Frontal cortex (tissue), 4 donors: ENCODE data around the gene IFT80. TPM values are rescaled to one million over a fixed set of nuclear protein-coding genes. Genes with fewer than 3 reads are reported as not detected.
A peak's percentile ranks its signal among the peaks of the same experiment; 100 is the strongest.

Source experiments
- DNase-seq, 2 donors: peaks; one replicate each; pipeline ENCODE4 v3.0.0; 2012; ENCODE audit warnings: low spot score in 2 of 2
- FAIRE-seq: peaks from 2 replicates; lab custom pipeline; 2012; peaks lifted over from hg19 to GRCh38; lab: Jason Lieb, UNC
- small RNA-seq: library from RNA; depleted of rRNA; stranded (forward); fragments of <200 nt; gene quantifications from one replicate; pipeline ENCODE3, GENCODE V24; 2014
- total RNA-seq: library from RNA; depleted of rRNA; stranded (reverse); fragments of >200 nt; gene quantifications from one replicate; pipeline ENCODE4 v1.2.3, GENCODE V29; 2014
- donor health status: control.
- donor health status: control.
- donor health status: control.

The IFT80 gene
- total RNA-seq, 1 donor from 2014 or later = 42.4 TPM

DNA sequence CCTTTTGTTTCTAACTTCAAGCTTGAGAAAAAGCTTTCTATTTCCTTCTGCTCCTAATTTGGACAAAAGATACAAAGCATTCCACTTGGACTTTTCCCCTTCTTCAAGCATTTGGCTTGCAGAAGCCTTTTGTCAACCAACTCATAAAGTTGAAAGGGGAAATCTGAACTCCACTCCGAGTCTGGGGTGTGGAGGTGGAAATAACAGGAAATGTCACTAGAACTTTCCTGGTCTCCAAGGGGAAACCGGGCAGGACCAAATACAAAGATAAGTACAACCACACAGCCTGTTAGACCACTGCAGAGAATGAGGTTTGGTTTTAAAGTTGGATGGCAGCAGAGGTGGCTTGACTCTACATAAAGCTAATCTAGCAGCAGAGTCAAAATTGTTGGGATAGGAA, 178.0 kb downstream of the IFT80 start:
- DNase-seq (no peak), FAIRE-seq (no peak)

DNA sequence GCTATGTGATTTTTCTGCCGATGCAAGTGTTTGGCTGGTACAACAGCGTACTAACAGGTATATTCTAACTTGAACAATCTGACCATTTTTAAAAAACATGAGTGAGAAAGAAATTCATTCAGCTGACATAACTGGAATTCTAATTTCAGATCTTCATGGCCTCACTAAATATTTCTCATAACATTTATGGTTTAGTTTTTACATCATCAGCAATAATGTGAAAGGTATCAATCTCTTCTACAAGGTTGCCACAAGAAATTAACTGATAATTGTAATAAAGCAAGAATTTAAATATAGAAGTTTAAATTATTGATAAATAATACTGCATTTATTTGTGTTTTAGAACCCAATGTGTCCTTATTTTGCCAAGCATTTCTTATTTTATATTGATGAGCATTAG, 179.0 kb downstream of the IFT80 start:
- FAIRE-seq = no peak
- no peak for DNase-seq

DNA sequence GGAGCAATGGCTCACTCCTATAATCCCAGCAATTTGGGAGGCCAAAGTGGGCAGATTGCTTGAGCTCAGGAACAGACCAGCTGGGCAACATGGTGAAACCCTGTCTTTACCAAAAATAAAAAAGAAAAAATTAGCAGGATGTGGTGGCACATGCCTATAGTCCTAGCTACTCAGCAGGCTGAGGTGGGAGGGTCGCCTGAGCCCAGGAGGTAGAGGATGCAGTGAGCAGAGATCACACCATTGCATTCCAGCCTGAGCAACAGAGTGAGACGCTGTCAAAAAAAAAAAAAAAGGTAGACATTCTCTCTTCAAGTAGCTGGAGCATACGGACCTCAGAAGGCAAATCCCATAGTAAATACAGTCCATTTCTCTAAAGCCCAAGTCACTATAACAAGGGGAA, 180.9 kb downstream of the IFT80 start:
- FAIRE-seq (no peak), DNase-seq (no peak)

DNA sequence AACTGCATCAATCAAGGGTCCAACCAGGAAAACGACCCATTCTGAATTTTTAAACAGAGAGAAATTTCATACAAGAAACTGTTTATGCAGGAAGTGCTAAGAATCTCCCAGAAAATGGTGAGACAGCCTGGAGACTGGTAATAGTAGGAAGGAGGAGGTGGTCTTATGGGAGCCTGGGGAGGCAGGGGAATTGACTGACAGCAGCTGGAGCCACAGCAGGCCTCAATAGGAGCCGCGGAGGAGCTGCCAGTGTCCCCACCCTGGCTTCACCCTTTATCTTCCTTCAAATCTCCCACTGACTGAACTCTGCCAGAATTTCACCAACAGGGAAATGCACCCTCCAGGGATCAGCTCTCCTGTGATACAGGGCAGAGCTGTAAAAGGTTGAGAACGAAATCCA, 181.3 kb downstream of the IFT80 start:
- FAIRE-seq (no peak), DNase-seq (no peak)

DNA sequence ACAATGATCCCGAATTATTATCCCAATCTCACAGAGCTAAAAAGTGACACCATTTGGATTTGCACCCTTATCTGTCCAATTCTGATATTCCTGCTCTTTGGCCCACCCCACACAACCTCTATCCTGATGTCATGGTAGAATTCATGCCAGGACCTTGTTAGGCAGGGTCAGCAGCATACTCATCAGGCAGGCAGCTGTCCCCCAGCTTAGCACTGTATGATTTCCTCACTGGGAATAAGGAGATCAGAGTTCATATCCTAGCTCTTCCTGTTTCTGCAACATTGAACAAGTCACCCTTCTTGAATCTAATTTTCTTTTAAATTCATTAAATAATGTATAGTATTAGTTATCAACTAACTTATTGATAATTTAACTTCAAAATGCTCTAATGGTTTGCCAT, 185.8 kb downstream of the IFT80 start:
- no peak for FAIRE-seq
- no peak for DNase-seq

DNA sequence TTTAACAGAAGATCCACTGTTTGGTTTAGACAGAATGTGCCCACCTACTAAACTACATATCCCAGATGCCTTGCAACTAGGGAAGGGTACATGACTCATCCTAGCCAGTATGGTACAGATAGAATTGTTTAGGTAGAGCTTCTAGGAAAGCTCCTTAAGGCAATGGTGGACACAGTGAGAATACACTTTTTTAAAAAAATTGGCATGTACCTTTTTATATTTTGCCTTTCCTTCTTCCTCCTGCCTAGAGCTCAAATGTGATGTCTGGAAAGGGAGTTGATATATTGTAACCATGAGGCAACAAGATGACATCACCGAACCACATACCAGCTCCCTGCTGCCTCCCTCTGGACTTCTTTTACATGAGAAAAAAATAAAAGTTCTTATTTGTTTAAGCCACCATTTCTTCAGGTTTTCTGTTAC, 188.2 kb downstream of the IFT80 start:
- FAIRE-seq = no peak
- no peak for DNase-seq

DNA sequence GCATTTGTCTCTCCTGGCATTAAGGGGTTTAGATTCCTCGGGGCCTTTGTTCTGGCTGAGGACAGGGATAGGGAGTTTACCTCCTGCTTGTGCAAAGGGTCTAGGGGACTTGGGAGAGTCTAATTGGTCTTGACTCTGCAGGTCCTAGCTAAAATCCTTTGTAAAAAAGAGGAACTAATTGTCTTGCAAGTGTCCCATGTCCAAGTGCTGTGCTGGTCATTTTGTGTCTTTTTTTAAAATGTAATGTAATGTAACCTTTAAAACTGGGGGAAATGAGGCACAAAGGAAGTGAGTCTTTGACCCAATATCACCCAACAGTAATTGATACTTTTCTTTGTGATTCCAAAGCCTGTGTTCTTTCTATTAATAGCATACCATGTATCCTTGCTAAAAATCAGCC, 188.7 kb downstream of the IFT80 start:
- DNase-seq (no peak), FAIRE-seq (no peak)

Small RNA genes lying within 50 kb of the gene (small RNA-seq; reads per million reads assigned to genes)
- gene MIR15B (54.7 reads per million, percentile 98 among the genes with 10 or more reads in this experiment), gene MIR16-2 (8.5 reads per million, percentile 95 among the genes with 10 or more reads in this experiment)

Other genes with a start within 250 kb of the IFT80 start
- 7.7 TPM for gene C3orf80, start 173.8 kb downstream of the IFT80 start, total RNA-seq
- 24.9 TPM for gene SMC4, start 425 bp upstream of the IFT80 start, total RNA-seq
- 11.0 TPM for gene TRIM59, start 50.6 kb upstream of the IFT80 start, total RNA-seq
- gene KPNA4, start 166.3 kb upstream of the IFT80 start, total RNA-seq = 36.3 TPM